K562 (cell line): ENCODE data around the gene CAMK1D.

ENCODE experiments used
- ELK1 ChIP-seq: sonication (generic); formaldehyde crosslinking; IDR thresholded peaks from 2 replicates; pipeline ENCODE4 v1.8.1; 2022; ENCODE audit warnings: missing genetic modification reagents
- ERF ChIP-seq: fragments of 450-650 bp; formaldehyde crosslinking; IDR thresholded peaks from 2 replicates; pipeline ENCODE4 v1.4.0; 2020; ENCODE audit warnings: mild to moderate bottlenecking, mixed read lengths
- RCOR1 ChIP-seq, 2 experiments: IDR thresholded peaks; 2 replicates each; pipeline ENCODE4 v1.6.1; 2012; ENCODE audit warnings: low read depth in 2 of 2, low read length in 2 of 2, borderline replicate concordance in 1 of 2, improper control_type of control experiment in 1 of 2

DNA sequence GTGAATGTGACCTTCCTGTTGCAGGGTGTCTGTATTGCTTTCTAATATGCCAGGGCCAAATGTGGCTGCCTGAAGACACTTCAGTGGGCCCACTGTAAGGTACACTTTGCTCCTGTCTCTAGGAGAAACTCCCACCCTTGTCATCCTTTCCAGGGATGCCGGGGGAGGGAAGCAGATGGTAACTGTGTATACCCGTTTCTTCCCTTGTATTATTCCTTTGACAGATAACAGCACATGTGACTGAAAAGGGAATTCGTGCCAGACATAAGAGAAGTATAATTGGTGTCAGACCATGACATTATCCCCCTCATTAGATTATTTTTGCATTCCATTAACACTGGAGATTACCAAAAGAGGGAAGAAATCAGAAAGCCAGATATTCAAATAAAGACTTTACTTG, 317.7 kb downstream of the CAMK1D start:
- TF ChIP-seq RCOR1 (IDR thresholded peaks at IDR 0.05; ENCODE audit: borderline replicate concordance in 1 of 2, low read depth in 2 of 2, low read length in 2 of 2) = no peak
- no peak for TF ChIP-seq ERF
- TF ChIP-seq ELK1 (CRISPR knock-in tag) = no peak
